Kidney (tissue), 14 donors: ENCODE results near the gene IMPACT. TPM values are rescaled to one million over a fixed set of nuclear protein-coding genes. Genes with fewer than 3 reads are reported as not detected.
A peak's percentile ranks its signal among the peaks of the same experiment; 100 is the strongest.

Experiments
- DNase-seq, 5 donors: peaks; one replicate each; pipeline ENCODE4 v3.0.0-alpha.2; 2013 to 2020
- FAIRE-seq: peaks from 2 replicates; lab custom pipeline; 2012; peaks lifted over from hg19 to GRCh38; lab: Jason Lieb, UNC
- H3K27ac ChIP-seq, 2 donors: one replicate each; pipeline ENCODE4 v1.7.0; 2013; ENCODE audit warnings: low read depth in 2 of 2, low read length in 2 of 2, inconsistent platforms in 1 of 2
- H3K27me3 ChIP-seq: one replicate; pipeline ENCODE4 v1.7.1; 2013; ENCODE audit warnings: low read length, inconsistent platforms; ENCODE audit not compliant: control insufficient read depth, insufficient read depth
- H3K36me3 ChIP-seq, 3 donors: one replicate each; pipeline versions ENCODE4 v1.7.0 to v1.7.1; 2013; ENCODE audit warnings: low read length in 3 of 3, control low read depth in 1 of 3, inconsistent platforms in 1 of 3; ENCODE audit not compliant: insufficient read depth in 3 of 3, control insufficient read depth in 2 of 3
- H3K4me1 ChIP-seq, 3 donors: one replicate each; pipeline versions ENCODE4 v1.7.0 to v1.7.1; 2013; ENCODE audit warnings: low read length in 3 of 3, inconsistent platforms in 1 of 3, low read depth in 1 of 3; ENCODE audit not compliant: control insufficient read depth in 2 of 3, insufficient read depth in 2 of 3
- H3K4me3 ChIP-seq, 3 donors: one replicate each; pipeline versions ENCODE4 v1.7.0 to v1.8.1; 2013; ENCODE audit warnings: low read length in 3 of 3, control low read depth in 1 of 3, inconsistent platforms in 1 of 3
- H3K9ac ChIP-seq, 3 donors: one replicate each; pipeline versions ENCODE4 v1.7.0 to v1.7.1; 2013; ENCODE audit warnings: low read length in 3 of 3, control low read depth in 1 of 3, inconsistent platforms in 1 of 3
- H3K9me3 ChIP-seq, 3 donors: one replicate each; pipeline versions ENCODE4 v1.7.0 to v1.7.1; 2013; ENCODE audit warnings: low read length in 3 of 3, control low read depth in 1 of 3, inconsistent platforms in 1 of 3; ENCODE audit not compliant: control insufficient read depth in 2 of 3, insufficient read depth in 1 of 3
- intact Hi-C: fragments of 100-400 bp; cut with DNase I; formaldehyde crosslinking; loops from one replicate; pipeline ENCODE4 v1.11.1; 2022
- polyA plus RNA-seq: library from polyadenylated mRNA; stranded (reverse); fragments of 350-450 nt; fragmentation: Illumina TruSeq; extraction: RNeasy Lipid Tissue Mini Kit (QIAGEN cat#74804); gene quantifications from one replicate; pipeline ENCODE4 v1.2.3, GENCODE V29; 2014; ENCODE audit warnings: low read depth, low replicate concordance; ENCODE audit not compliant: insufficient read depth
- total RNA-seq: library from RNA; stranded (reverse); fragmentation: NEBNext Ultra II Directional; extraction: Animal tissue kit (Norgen Biotek cat#: 25700); gene quantifications from one replicate; pipeline ENCODE4 v1.2.1, GENCODE V29; 2021
- TF ChIP-seq, protein P1 (sequence below): IDR thresholded peaks from 3 replicates; pipeline ENCODE4 v1.5.1; 2012; ENCODE audit warnings: mild to moderate bottlenecking, moderate library complexity, borderline replicate concordance; ENCODE audit not compliant: insufficient read depth; ENCODE audit errors: extremely low read depth
- donor health status: control.
- donor health status: control.
- donor health status: control.
- donor health status: control.
- donor health status: control.
- donor health status: DM: yes; HTN: yes; CAD: no.
- donor health status: Normal renal cell carcinoma (clear cell type).

Gene IMPACT
- total and polyA plus RNA-seq, 2 donors from 2014 or later = 21.7 to 38.0 TPM

DNA sequence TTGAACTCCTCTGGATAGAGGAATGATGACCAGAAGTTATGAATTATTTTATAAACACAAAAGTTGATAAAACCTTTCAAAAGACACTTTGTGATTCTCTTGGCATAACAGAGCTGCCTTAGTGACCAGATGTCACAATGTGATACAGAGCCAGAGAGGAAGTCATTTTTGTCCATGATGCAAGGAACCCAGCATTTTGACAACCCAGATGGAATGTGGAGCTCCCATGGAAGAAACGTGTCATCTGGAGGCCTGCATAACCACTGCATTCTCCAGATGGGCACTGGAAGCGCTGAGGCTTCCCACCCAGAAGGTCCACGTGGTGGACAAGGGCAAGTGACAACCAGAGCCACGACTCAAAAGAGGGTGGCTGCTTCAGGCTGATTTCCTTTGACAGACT lies 64.1 kb downstream of the IMPACT start:
- no peak for FAIRE-seq

DNA sequence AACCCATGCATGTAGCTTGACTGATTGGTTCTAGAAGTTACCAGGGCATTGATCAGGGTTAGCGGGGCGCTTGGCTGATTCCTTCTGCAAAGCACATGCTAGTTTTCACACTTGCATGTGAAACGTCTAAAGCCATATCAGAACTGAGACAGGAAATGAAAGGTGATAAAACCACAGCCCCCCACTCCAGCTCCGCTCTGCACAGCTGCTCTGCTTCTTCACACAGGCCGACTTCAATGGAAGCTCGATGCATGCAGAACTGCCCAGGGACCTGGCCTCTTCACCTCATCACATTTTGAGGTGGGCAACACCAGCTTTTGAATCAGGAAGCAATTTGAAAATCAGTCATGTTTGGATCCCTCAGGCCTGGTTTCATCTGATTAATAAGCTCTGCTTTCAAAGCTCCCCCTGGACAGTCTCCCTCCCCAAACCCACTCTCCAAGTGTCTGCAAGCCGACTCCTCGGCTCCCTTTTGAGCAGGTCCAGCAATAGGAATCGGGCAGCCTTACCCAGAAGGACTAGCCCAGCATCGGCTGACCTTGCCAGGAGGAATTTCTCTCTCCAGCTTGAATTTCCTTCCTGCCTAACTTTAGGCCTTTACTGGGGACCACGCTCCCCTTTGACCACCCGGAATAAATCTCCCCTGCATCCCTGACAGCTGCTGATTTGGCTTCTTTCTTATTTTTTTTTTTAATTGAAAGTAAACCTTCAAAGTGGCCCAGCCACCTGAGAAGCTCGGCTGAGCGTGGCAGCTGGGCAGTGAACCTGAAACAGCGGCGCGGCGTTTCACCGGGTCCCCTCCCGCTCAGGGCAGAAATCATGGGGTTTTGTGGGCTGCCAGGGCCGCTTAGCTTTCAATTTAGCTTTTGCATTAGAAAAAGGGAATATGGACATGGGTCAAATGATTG lies 65.7 kb downstream of the IMPACT start:
- intact Hi-C loops = no loop called here
- DNase-seq (peak in 4 of 5 donors; percentile 83 to 92 (median 90)), FAIRE-seq (no peak)
- Histone ChIP-seq H3K9me3 (peaks cover 0 to 7% (median 0%) of the 10 kb centered on the region in 3 donors), H3K9ac (peak overlapping the region in 2 of 3 donors; percentile 4 to 19), H3K36me3 (no peaks in the 10 kb centered on the region), H3K4me1 (peaks cover 0 to 7% (median 3%) of the 10 kb centered on the region in 3 donors), H3K27ac (peak overlapping the region in 1 of 2 donors; percentile 22), H3K4me3 (peak overlapping the region in 2 of 3 donors; percentile 47 to 49), H3K27me3 (no peaks in the 10 kb centered on the region)
- TF ChIP-seq, protein P1, sequence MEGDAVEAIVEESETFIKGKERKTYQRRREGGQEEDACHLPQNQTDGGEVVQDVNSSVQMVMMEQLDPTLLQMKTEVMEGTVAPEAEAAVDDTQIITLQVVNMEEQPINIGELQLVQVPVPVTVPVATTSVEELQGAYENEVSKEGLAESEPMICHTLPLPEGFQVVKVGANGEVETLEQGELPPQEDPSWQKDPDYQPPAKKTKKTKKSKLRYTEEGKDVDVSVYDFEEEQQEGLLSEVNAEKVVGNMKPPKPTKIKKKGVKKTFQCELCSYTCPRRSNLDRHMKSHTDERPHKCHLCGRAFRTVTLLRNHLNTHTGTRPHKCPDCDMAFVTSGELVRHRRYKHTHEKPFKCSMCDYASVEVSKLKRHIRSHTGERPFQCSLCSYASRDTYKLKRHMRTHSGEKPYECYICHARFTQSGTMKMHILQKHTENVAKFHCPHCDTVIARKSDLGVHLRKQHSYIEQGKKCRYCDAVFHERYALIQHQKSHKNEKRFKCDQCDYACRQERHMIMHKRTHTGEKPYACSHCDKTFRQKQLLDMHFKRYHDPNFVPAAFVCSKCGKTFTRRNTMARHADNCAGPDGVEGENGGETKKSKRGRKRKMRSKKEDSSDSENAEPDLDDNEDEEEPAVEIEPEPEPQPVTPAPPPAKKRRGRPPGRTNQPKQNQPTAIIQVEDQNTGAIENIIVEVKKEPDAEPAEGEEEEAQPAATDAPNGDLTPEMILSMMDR = no peak

More for the DNA sequence above, 64.1 kb downstream of the IMPACT start:
- intact Hi-C loops = no loop called here
- Histone ChIP-seq H3K9me3 (peaks cover 0 to 7% (median 0%) of the 10 kb centered on the region in 3 donors), H3K27ac (no peak overlapping the region), H3K9ac (no peak overlapping the region), H3K4me1 (peaks cover 0 to 7% (median 3%) of the 10 kb centered on the region in 3 donors), H3K27me3 (no peaks in the 10 kb centered on the region), H3K36me3 (no peaks in the 10 kb centered on the region), H3K4me3 (no peak overlapping the region)
- DNase-seq = no peak
- TF ChIP-seq, protein P1 = no peak

DNA sequence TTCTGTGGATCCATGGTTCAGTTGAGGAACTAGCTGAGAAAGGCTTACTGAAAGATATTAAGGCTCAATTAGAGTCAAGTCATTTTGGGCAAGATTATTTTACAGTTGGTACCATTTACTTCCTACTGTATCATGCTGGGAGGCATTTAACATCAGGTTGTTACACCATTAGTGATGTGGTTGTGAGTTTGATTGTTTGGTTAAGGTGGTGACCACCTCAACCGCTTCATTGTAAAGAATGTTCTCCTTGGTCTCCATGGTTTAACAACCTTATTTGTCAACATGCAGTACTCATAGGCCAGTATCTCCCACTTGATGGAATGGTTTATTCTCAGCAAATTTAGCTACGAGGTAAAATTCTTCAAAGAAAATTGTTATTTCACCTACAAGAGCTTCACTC lies 68.1 kb downstream of the IMPACT start:
- Histone ChIP-seq H3K36me3 (no peaks in the 10 kb centered on the region), H3K27me3 (no peaks in the 10 kb centered on the region), H3K9ac (no peak overlapping the region), H3K9me3 (peaks cover 0 to 7% (median 0%) of the 10 kb centered on the region in 3 donors), H3K4me3 (no peak overlapping the region), H3K27ac (no peak overlapping the region), H3K4me1 (peaks cover 0 to 4% (median 0%) of the 10 kb centered on the region in 3 donors)
- no peak for DNase-seq
- TF ChIP-seq, protein P1 = no peak
- no peak for FAIRE-seq
- intact Hi-C loops = no loop called here
